GM21576 (cell line): Measurements from ENCODE around the gene PHLDA2.

Experiments used
- ATAC-seq: cut with Tn5 transposase; IDR thresholded peaks from one replicate; pipeline ENCODE4 v1.9.1; 2021; ENCODE audit warnings: mild to moderate bottlenecking, moderate library complexity; ENCODE audit not compliant: unreplicated experiment

PHLDA2 gene

DNA sequence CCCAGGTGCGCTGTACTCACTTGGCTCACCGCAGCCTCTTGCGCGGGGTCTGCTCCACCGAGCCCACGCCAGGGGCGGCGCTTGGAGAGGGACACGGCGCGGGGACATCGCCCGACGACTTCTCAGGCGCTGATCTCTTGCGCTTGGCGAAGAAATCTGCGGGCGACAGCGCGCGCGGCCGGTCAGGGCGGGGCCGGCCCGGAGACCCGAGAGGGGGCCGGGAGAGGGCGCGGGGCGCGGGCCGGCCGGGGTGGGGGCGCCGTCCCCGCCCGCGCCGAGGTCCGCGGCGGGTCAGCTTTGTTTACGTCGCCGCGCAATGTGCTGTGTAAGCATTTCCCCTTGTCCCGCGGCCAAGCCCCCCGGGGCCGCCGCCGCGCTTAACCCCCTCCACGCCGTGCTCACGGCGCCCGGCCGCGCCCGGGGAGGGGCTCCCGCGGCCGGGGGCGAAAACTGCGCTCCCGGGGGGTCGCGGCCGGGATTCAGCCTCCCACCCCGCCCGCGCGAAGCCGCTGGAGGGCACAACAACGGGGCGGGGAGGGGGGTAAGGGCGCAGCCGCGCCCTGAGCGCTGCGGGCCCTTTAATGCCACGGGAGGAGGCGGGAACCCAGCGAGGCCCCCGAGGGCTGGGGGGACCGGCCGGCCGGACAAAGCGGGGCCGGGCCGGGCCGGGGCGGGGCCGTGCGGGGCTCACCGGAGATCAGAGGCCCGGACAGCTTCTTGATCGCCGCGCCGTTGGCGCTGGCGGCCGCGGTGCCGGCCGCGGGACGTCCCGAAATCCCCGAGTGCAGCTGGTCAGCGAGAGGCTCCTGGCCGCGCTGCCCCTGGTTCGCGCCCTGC, 45.0 kb downstream of the PHLDA2 start:
- ATAC-seq: no peak

DNA sequence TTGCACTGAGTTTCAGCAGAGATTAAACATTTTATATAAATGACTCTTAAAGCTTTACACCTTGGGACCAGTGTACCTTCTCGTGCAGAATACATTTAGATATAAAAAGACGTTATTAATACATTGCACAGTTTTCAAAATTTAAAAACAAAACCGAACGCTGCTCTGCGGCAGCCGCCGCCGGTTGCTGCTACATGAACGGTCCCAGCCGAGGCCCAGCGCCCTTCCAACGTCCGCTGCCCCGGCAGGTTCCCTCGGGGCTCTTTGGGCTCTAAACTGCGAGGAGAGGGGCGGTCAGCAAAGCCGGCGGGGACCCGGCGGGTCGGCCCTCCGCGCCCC, 45.6 kb downstream of the PHLDA2 start:
- no peak for ATAC-seq

DNA sequence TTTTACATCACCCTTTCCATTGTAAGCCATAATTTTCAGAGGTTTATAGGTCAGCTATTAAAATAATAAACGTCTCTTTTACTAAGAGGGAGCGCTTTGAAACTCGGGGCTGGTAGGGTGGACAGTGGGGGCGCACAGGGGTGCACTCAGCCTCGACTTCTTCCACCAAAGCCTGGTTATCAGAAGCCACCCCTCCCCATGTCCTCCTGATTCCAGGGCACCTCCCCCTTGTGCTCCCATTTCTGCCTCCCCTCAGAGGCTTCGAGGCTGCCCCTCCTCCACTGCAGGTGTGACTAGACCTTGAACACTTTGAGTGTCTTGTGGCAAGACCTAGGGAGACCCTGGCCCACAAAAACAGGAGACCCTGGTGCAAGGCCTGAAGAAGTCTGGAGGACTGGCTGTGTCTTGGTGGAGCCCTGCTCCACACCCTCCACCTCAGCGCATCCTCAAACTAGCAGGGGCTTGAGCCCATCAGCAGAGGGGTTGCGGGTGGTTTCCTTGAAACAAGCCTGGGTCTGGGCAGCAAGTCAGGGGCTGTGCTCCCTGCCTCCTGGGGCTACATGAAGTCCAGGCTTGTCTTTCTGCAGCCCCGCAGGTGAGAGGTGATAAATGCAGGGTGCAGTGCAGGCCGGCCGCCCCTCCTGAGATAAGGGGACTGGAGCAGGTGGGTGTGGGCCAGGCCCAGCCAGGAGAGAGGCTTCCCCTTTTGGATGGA, 46.7 kb downstream of the PHLDA2 start:
- no peak for ATAC-seq

DNA sequence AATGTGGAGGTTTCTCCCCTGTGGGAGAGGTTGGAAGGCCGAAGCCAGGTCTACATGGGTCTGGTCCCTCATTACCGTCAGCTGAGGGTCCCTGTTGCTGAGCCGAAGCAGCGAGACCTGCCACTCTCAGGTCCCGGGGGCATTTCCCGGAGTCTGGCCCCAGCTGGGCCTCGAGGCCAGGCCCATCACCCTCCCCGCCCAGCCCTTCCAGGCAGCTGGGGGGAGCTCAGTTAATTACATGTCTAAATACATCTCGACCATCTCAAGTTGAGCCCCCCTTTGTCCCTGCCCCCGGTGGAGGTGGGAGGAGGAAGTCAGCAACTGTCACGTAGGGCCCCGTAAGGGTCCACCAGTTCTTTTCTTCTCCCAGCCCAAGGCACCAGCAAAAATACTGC, 47.2 kb downstream of the PHLDA2 start:
- no peak for ATAC-seq

DNA sequence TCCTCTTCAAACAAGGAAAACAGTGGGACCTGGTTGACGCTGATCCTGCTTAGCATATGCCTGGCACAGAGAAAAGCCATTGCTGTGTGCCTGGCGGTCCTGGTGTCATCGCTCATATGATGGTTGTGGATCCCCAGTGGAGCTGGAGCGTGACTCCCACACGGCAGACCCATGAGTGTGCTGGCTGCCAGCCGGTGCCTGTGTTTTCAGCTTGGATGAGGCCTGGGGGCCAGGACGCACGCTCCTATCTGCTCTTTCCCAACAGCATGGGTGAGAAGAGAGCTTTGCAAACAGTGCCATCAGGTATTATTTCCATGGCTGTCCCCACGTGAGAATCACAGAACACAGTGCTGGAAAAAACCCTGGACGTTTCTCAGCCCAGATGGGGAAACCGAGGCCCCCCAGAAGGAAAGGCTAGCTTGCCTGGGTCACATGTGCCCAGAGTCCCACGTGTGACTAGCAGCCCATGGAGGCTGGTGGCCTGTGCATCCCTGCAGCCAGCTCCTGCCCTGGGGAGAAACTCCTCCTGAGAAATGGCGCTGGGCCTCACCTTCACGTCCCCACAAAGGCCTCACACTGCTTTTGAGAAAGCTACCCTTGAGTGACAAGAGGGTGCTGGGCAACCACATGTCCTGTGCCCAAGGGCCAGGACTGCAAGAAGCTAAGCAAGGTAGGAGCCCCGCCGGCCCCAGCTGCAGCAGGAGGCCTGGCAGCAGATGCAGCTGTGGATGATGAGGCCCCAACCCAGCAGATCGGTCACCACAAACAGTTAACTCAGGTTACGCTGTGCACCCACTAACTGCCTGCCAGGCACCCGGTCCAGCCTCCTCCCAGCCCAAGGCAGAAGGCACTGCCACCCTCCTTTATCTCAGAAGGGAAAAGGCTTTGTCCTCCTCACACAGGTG, 47.9 kb downstream of the PHLDA2 start:
- no peak for ATAC-seq

DNA sequence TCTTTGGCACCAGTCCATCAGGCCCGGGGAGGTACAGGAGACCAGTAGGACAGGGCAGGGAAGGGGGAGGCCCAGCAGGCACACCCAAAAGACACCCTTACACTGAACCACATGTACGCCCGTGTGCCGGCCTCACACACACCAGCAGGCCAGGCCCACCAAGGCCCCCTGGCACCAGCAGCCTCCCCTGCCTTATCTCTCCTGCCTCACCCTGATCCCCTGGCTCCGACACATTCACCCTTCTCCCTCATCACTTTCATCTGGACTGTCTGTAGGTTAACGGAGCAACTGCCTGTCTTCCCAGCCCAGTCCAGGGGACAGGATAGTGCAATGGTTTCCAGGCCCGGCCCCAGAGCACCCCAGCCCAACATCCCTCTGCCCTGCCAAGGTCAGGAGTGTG, 48.6 kb downstream of the PHLDA2 start:
- ATAC-seq: no peak

DNA sequence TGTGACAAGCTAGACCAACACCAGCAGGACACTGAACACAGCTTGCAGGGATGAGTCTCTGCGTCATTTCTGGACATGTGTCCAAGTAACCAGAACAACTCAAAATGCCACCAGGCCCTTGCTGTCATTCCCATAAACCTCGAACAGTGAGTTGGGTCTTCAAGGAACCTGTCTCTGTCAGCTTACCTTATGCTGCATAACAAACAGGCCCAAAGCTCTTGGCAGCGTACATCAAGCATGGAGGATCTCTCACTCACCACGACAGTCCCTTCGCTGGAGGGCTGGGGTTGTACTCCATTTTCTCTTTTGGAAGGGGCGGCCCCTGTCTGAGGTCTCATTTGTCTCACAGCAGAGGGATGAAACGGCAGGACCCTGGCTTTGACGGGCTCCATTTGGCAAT, 50.4 kb downstream of the PHLDA2 start:
- no peak for ATAC-seq
